ENCODE data around the gene ACP4. TPM values are rescaled to one million over a fixed set of nuclear protein-coding genes. Genes with fewer than 3 reads are reported as not detected.
A peak's percentile ranks its signal among the peaks of the same experiment; 100 is the strongest.
"Not testable (repeated sequence)": the region's sequence is repeated elsewhere in the genome, so short reads cannot be mapped to it uniquely, and the experiment has no call there.

The ACP4 gene, protein sequence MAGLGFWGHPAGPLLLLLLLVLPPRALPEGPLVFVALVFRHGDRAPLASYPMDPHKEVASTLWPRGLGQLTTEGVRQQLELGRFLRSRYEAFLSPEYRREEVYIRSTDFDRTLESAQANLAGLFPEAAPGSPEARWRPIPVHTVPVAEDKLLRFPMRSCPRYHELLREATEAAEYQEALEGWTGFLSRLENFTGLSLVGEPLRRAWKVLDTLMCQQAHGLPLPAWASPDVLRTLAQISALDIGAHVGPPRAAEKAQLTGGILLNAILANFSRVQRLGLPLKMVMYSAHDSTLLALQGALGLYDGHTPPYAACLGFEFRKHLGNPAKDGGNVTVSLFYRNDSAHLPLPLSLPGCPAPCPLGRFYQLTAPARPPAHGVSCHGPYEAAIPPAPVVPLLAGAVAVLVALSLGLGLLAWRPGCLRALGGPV
- total RNA-seq (2022) (not detected in 2 replicates), Bru-seq, nascent RNA (not detected), BruChase-seq, experiment 1, labeled RNA remaining after a 6-hour chase (not detected), BruChase-seq, experiment 2, labeled RNA remaining after a 2-hour chase (not detected)
- long read RNA-seq, result 0 reads

DNA sequence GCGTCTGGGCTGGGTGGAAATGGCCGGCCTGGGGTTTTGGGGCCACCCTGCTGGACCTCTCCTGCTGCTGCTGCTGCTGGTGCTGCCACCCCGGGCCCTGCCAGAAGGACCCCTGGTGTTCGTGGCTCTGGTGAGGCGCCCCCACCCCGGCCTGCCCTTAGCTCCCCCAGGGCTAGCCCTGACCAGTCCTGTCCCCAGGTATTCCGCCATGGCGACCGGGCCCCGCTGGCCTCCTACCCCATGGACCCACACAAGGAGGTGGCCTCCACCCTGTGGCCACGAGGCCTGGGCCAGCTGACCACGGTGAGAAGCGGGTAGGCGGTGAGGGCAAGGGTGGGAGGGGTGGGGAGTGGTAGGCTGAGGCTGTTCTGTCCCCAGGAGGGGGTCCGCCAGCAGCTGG, at the start of gene ACP4:
TSS of gene ACP4 (plus strand) at position 20 of the 400 bp plus-strand sequence. CDS start at position 20, 0 bp downstream.
- H3K27ac Mint-ChIP-seq (ENCODE audit: low read depth, unreplicated experiment), result peak within 1 kb of the TSS; percentile 23

DNA sequence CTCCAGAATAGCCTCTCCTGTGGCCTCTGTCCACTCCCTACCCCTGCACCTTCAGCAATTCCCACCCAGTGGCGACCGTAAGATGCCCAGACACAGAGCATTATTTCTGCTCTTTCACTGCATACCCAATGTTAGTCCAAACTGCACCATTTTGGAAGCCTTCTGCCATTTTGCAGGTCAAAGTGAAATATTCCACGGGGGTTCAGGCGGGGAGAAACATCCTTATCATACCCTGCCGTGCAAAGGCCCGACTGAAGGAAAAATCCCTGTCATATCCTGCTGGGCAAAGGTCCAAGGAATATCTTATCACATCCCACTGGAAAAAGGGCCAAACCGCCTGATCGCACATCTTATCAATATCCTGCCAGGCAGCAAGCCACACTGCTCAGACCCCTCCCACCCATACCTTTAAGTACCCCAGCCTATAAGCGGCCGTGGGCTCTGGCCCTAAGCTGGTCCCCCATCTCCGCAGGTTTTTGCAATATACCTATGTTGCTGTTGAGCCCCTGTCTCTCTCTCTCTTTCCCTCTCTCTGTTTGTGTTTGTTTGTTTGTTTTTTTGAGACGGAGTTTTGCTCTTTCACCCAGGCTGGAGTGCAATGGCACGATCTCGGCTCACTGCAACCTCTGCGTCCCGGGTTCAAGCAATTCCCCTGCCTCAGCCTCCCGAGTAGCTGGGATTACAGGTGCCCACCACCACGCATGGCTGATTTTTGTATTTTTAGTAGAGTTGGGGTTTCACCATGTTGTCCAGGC, 48.9 kb upstream of the ACP4 start:
- Mint-ChIP-seq H3K27me3 (ENCODE audit: insufficient read depth, unreplicated experiment) (peaks cover 25% of the 10 kb centered on the region), H3K4me3 (ENCODE audit: unreplicated experiment) (no peak overlapping the region), H3K9me3 (ENCODE audit: unreplicated experiment) (no peaks in the 10 kb centered on the region), H3K4me1 (ENCODE audit: insufficient read depth, unreplicated experiment) (no peaks in the 10 kb centered on the region), H3K27ac (ENCODE audit: low read depth, unreplicated experiment) (no peak overlapping the region), H3K36me3 (ENCODE audit: insufficient read depth, unreplicated experiment) (no peaks in the 10 kb centered on the region)
- ChIA-PET POLR2A (no interaction called here), CTCF (no interaction called here)
- TF ChIP-seq, protein P1, sequence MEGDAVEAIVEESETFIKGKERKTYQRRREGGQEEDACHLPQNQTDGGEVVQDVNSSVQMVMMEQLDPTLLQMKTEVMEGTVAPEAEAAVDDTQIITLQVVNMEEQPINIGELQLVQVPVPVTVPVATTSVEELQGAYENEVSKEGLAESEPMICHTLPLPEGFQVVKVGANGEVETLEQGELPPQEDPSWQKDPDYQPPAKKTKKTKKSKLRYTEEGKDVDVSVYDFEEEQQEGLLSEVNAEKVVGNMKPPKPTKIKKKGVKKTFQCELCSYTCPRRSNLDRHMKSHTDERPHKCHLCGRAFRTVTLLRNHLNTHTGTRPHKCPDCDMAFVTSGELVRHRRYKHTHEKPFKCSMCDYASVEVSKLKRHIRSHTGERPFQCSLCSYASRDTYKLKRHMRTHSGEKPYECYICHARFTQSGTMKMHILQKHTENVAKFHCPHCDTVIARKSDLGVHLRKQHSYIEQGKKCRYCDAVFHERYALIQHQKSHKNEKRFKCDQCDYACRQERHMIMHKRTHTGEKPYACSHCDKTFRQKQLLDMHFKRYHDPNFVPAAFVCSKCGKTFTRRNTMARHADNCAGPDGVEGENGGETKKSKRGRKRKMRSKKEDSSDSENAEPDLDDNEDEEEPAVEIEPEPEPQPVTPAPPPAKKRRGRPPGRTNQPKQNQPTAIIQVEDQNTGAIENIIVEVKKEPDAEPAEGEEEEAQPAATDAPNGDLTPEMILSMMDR (IDR thresholded peaks at IDR 0.05; ENCODE audit: unreplicated experiment), result no peak
- BruUV-seq (replicated peaks), result no TSS peak
- intact Hi-C loops (cut with micrococcal nuclease), result no loop called here
- no peak for DNase-seq (ENCODE audit: unreplicated experiment)

More for the DNA sequence above, at the start of gene ACP4:
- Mint-ChIP-seq H3K36me3 (ENCODE audit: insufficient read depth, unreplicated experiment) (peaks cover 19% of the 10 kb centered on the region), H3K4me3 (ENCODE audit: unreplicated experiment) (no peak within 1 kb of the TSS), H3K27me3 (ENCODE audit: insufficient read depth, unreplicated experiment) (no peaks in the 10 kb centered on the region), H3K4me1 (ENCODE audit: insufficient read depth, unreplicated experiment) (no peaks in the 10 kb centered on the region), H3K9me3 (ENCODE audit: unreplicated experiment) (no peaks in the 10 kb centered on the region)
- BruUV-seq (replicated peaks), result no TSS peak
- TF ChIP-seq, protein P1 (IDR thresholded peaks at IDR 0.05; ENCODE audit: unreplicated experiment), result no peak
- ChIA-PET POLR2A (interaction anchor here (0.8 kb wide), 1 partner anchor 10 kb away, joined by 4 read pairs; no protein-coding TSS in a partner anchor), CTCF (interaction anchor here (0.7 to 1.1 kb wide), 3 partner anchors 120 to 230 kb away, joined by 3 to 5 read pairs (median 3); no protein-coding TSS in a partner anchor)
- intact Hi-C loops (cut with micrococcal nuclease), result no loop called here
- no peak for DNase-seq (ENCODE audit: unreplicated experiment)

DNA sequence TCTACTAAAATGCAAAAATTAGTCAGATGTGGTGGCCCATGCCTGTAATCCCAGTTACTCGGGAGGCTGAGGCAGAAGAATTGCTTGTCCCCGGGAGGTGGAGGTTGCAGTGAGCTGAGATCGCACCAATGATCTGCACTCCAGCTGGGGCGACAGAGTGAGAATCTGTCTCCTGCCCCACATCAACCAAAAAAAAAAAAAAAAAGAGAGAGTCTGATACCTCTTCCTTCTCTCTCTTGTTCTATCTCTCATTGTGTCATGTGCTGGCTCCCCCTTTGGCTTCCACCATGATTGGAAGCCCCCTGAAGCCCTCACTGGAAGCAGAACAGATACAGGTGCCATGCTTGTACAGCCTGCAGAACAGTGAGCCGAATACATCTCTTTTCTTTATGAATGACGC, 46.7 kb upstream of the ACP4 start:
- DNase-seq (ENCODE audit: unreplicated experiment), result no peak
- CTCF ChIA-PET, result no interaction called here
- no peaks in the 10 kb centered on the region for H3K9me3 Mint-ChIP-seq (ENCODE audit: unreplicated experiment)
- no peak overlapping the region for H3K4me3 Mint-ChIP-seq (ENCODE audit: unreplicated experiment)
- H3K27ac Mint-ChIP-seq (ENCODE audit: low read depth, unreplicated experiment), result no peak overlapping the region
- intact Hi-C loops (cut with micrococcal nuclease), result no loop called here
- no peaks in the 10 kb centered on the region for H3K36me3 Mint-ChIP-seq (ENCODE audit: insufficient read depth, unreplicated experiment)
- TF ChIP-seq, protein P1 (IDR thresholded peaks at IDR 0.05; ENCODE audit: unreplicated experiment), result no peak
- H3K27me3 Mint-ChIP-seq (ENCODE audit: insufficient read depth, unreplicated experiment), result peaks cover 11% of the 10 kb centered on the region
- no peaks in the 10 kb centered on the region for H3K4me1 Mint-ChIP-seq (ENCODE audit: insufficient read depth, unreplicated experiment)
- BruUV-seq (replicated peaks), result no TSS peak
- POLR2A ChIA-PET, result interaction anchor here (0.8 kb wide), 1 partner anchor 25 kb away, joined by 3 read pairs; no protein-coding TSS in a partner anchor

DNA sequence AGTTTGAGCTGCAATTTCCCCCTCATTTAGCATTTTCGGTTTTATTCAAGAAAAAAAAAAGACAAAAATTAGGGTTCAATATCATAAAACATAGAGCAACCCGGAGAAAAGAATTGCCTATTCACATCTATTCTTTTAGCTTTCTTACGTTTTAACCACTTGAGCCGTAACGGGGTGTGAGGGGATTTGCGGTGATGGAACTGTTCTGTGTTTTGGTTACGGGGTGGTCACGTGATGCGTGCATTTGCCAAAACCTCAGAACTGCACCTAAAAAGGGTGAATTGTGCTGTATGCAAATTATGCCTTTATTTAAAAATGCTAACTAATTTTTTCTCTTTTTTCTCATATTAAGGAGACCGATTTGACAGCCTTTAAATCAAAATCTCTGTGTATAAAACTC, 45.0 kb upstream of the ACP4 start:
- Mint-ChIP-seq H3K9me3 (ENCODE audit: unreplicated experiment) (no peaks in the 10 kb centered on the region), H3K4me3 (ENCODE audit: unreplicated experiment) (no peak overlapping the region), H3K27me3 (ENCODE audit: insufficient read depth, unreplicated experiment) (no peaks in the 10 kb centered on the region), H3K27ac (ENCODE audit: low read depth, unreplicated experiment) (no peak overlapping the region), H3K4me1 (ENCODE audit: insufficient read depth, unreplicated experiment) (no peaks in the 10 kb centered on the region), H3K36me3 (ENCODE audit: insufficient read depth, unreplicated experiment) (no peaks in the 10 kb centered on the region)
- ChIA-PET POLR2A (no interaction called here), CTCF (interaction anchor here (0.7 kb wide), 1 partner anchor 530 kb away, joined by 3 read pairs; no protein-coding TSS in a partner anchor)
- TF ChIP-seq, protein P1 (IDR thresholded peaks at IDR 0.05; ENCODE audit: unreplicated experiment), result no peak
- intact Hi-C loops (cut with micrococcal nuclease), result no loop called here
- BruUV-seq (replicated peaks), result no TSS peak
- no peak for DNase-seq (ENCODE audit: unreplicated experiment)

DNA sequence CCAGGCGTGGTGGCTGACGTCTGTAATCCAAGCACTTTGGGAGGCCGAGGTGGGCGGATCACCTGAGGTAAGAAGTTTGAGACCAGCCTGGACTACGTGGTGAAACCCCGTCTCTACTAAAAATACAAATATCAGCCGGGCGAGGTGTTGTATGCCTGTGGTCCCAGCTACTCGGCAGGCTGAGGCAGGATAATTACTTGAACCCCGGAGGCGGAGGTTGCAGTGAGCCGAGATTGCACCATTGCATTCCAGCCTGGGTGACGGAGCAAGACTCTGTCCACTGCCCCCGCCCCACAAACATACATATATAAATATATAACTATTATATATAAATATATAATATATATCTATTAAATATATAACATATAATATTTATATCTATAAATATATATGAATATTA, 43.1 kb upstream of the ACP4 start:
- H3K4me1 Mint-ChIP-seq (ENCODE audit: insufficient read depth, unreplicated experiment); intact Hi-C loops (cut with micrococcal nuclease); H3K4me3 Mint-ChIP-seq (ENCODE audit: unreplicated experiment); DNase-seq (ENCODE audit: unreplicated experiment); H3K27ac Mint-ChIP-seq (ENCODE audit: low read depth, unreplicated experiment); H3K9me3 Mint-ChIP-seq (ENCODE audit: unreplicated experiment); POLR2A ChIA-PET; H3K27me3 Mint-ChIP-seq (ENCODE audit: insufficient read depth, unreplicated experiment); H3K36me3 Mint-ChIP-seq (ENCODE audit: insufficient read depth, unreplicated experiment); BruUV-seq (replicated peaks): not testable (repeated sequence)
- CTCF ChIA-PET, result interaction anchor here (0.6 kb wide), 1 partner anchor 179 kb away, joined by 3 read pairs; no protein-coding TSS in a partner anchor

Data from MCF 10A (cell line).